Body of pancreas (tissue), 4 donors: Measurements from ENCODE around the gene COX15. TPM values are rescaled to one million over a fixed set of nuclear protein-coding genes. Genes with fewer than 3 reads are reported as not detected.

Experiments used
- ATAC-seq: fragments of 150-250 bp; one replicate; pipeline ENCODE4 v1.9.1; 2016
- DNase-seq, 4 donors: peaks; one replicate each; pipeline ENCODE4 v3.0.0-alpha.2; 2019
- H3K27ac ChIP-seq, 4 donors: fragments of 200-600 bp; sonication (generic); 1 replicate in 3 of 4; 2 replicates in 1 of 4; pipeline versions ENCODE4 v1.5.1 to v1.6.1; 2016 to 2019; ENCODE audit warnings: mild to moderate bottlenecking in 1 of 4, mixed read lengths in 1 of 4, moderate library complexity in 1 of 4
- H3K27me3 ChIP-seq, 2 donors: fragments of 200-600 bp; sonication (generic); one replicate each; pipeline ENCODE4 v1.6.0; 2016; ENCODE audit warnings: mild to moderate bottlenecking in 1 of 2
- H3K36me3 ChIP-seq, 2 donors: fragments of 200-600 bp; sonication (generic); replicated peaks in 1 of 2; 2 replicates each; pipeline ENCODE4 v1.5.1; 2016; ENCODE audit warnings: low read depth in 2 of 2; ENCODE audit not compliant: insufficient read depth in 1 of 2
- H3K4me1 ChIP-seq: fragments of 200-600 bp; sonication (generic); one replicate; pipeline ENCODE4 v1.6.0; 2016
- H3K4me3 ChIP-seq, 2 donors: fragments of 200-600 bp; sonication (generic); 1 replicate in 1 of 2; 2 replicates in 1 of 2; pipeline ENCODE4 v1.5.1; 2016 to 2019
- H3K9me3 ChIP-seq, 3 donors: fragments of 200-600 bp; sonication (generic); 1 replicate in 2 of 3; 2 replicates in 1 of 3; pipeline ENCODE4 v1.5.1; 2016
- CTCF ChIP-seq, 7 experiments: fragments of 450-650 bp in 4 of 7; fragments of 200-600 bp in 3 of 7; sonication (generic) in 3 of 7; IDR thresholded peaks; one replicate each; pipeline ENCODE4 v1.5.1; 2016 to 2019; ENCODE audit warnings: antibody characterized with exemption in 7 of 7
- POLR2A ChIP-seq, 3 donors: fragments of 450-650 bp; IDR thresholded peaks; one replicate each; pipeline ENCODE4 v1.6.1; 2016; ENCODE audit warnings: antibody characterized with exemption in 3 of 3, mild to moderate bottlenecking in 2 of 3
- WGBS, 2 donors: methylation state at CpG; one replicate each; pipeline ENCODE4 v1.1.5; 2017; 5-methylcytosine and 5-hydroxymethylcytosine counted together
- intact Hi-C: fragments of 100-400 bp; cut with DNase I; formaldehyde crosslinking; loops from one replicate; pipeline ENCODE4 v1.15.1; 2023
- total RNA-seq, 2 donors: library from RNA; depleted of rRNA; stranded (reverse); fragments of >200 nt; gene quantifications; one replicate each; pipeline ENCODE4 v1.1.0, GENCODE V29; 2016

The COX15 gene
- total RNA-seq, 2 donors from 2014 or later = 9.6 to 17.9 TPM

GRCh38 chr10:99733366-99733765 lies 1.4 kb upstream of the COX15 start:
- Histone ChIP-seq H3K36me3 (peaks cover 0 to 2% of the 10 kb centered on the region in 2 donors), H3K4me1 (peaks cover 20% of the 10 kb centered on the region), H3K4me3 (no peak overlapping the region), H3K9me3 (no peaks in the 10 kb centered on the region), H3K27ac (peak overlapping the region in 1 of 4 donors; percentile 4), H3K27me3 (no peaks in the 10 kb centered on the region)
- no peak for TF ChIP-seq POLR2A (IDR thresholded peaks at IDR 0.05)
- no peak for TF ChIP-seq CTCF (IDR thresholded peaks at IDR 0.05)
- intact Hi-C loops = no loop called here
- ATAC-seq (no peak), DNase-seq (no peak)
- WGBS, 2 donors = 83 to 85% methylated on average over 8 of the region's 8 CpGs

GRCh38 chr10:99731306-99732032 lies 458 bp downstream of the COX15 start:
- peak; percentile 24 for ATAC-seq
- WGBS, 2 donors = 3 to 4% methylated on average over 13 to 16 of the region's 16 CpGs
- peaks cover 0 to 3% of the 10 kb centered on the region in 2 donors for H3K36me3 ChIP-seq

GRCh38 chr10:99730026-99730425 lies 1.9 kb downstream of the COX15 start:
- Histone ChIP-seq H3K27ac (no peak overlapping the region), H3K9me3 (no peaks in the 10 kb centered on the region), H3K4me3 (no peak overlapping the region), H3K36me3 (peaks cover 0 to 5% of the 10 kb centered on the region in 2 donors), H3K27me3 (no peaks in the 10 kb centered on the region), H3K4me1 (peaks cover 20% of the 10 kb centered on the region)
- intact Hi-C loops = no loop called here
- WGBS, 2 donors = 75 to 84% methylated on average over 1 of the region's 1 CpG
- no peak for DNase-seq
- TF ChIP-seq POLR2A (IDR thresholded peaks at IDR 0.05) (no peak), CTCF (IDR thresholded peaks at IDR 0.05) (no peak)
- no peak for ATAC-seq

More at GRCh38 chr10:99731306-99732032, 458 bp downstream of the COX15 start:
- Histone ChIP-seq H3K4me3 (peak overlapping the region; percentile 60 to 68), H3K9me3 (no peaks in the 10 kb centered on the region), H3K27me3 (no peaks in the 10 kb centered on the region), H3K4me1 (peaks cover 20% of the 10 kb centered on the region), H3K27ac (peak overlapping the region; percentile 65 to 96 (median 94))
- DNase-seq = no peak
- TF ChIP-seq POLR2A (IDR thresholded peaks at IDR 0.05) = no peak
- TF ChIP-seq CTCF (IDR thresholded peaks at IDR 0.05) = peak in 1 of 7 experiments; percentile 24
- intact Hi-C loops = no loop called here

- WGBS, 2 donors = 57 to 64% methylated on average over 2 of the region's 2 CpGs
- TF ChIP-seq CTCF (IDR thresholded peaks at IDR 0.05) (no peak), POLR2A (IDR thresholded peaks at IDR 0.05) (no peak)
- no peak for ATAC-seq
- intact Hi-C loops = no loop called here
- Histone ChIP-seq H3K36me3 (peaks cover 6 to 24% of the 10 kb centered on the region in 2 donors), H3K4me3 (no peak overlapping the region), H3K27me3 (no peaks in the 10 kb centered on the region), H3K4me1 (no peaks in the 10 kb centered on the region), H3K27ac (no peak overlapping the region), H3K9me3 (no peaks in the 10 kb centered on the region)
- no peak for DNase-seq
Observed at GRCh38 chr10:99720387-99720786, 11.5 kb downstream of the COX15 start.

GRCh38 chr10:99714446-99714845 lies 17.5 kb downstream of the COX15 start:
- H3K9me3 ChIP-seq = no peaks in the 10 kb centered on the region
- no peaks in the 10 kb centered on the region for H3K27me3 ChIP-seq
- TF ChIP-seq POLR2A (IDR thresholded peaks at IDR 0.05) (no peak), CTCF (IDR thresholded peaks at IDR 0.05) (no peak)
- H3K4me3 ChIP-seq = no peak overlapping the region
- ATAC-seq = no peak
- no peak for DNase-seq
- 81 to 84% methylated on average over 5 of the region's 5 CpGs for WGBS, 2 donors
- H3K27ac ChIP-seq = no peak overlapping the region
- intact Hi-C loops = loop anchor here (10.0 kb wide), 1 partner anchor 270 kb away; no protein-coding TSS in a partner anchor
- peaks cover 6 to 21% of the 10 kb centered on the region in 2 donors for H3K36me3 ChIP-seq
- no peaks in the 10 kb centered on the region for H3K4me1 ChIP-seq
